Measurements from ENCODE around the gene LCA5. TPM values are rescaled to one million over a fixed set of nuclear protein-coding genes. Genes with fewer than 3 reads are reported as not detected.

Gene LCA5
- 3.7 and 6.5 TPM in 2 replicates for total RNA-seq

DNA sequence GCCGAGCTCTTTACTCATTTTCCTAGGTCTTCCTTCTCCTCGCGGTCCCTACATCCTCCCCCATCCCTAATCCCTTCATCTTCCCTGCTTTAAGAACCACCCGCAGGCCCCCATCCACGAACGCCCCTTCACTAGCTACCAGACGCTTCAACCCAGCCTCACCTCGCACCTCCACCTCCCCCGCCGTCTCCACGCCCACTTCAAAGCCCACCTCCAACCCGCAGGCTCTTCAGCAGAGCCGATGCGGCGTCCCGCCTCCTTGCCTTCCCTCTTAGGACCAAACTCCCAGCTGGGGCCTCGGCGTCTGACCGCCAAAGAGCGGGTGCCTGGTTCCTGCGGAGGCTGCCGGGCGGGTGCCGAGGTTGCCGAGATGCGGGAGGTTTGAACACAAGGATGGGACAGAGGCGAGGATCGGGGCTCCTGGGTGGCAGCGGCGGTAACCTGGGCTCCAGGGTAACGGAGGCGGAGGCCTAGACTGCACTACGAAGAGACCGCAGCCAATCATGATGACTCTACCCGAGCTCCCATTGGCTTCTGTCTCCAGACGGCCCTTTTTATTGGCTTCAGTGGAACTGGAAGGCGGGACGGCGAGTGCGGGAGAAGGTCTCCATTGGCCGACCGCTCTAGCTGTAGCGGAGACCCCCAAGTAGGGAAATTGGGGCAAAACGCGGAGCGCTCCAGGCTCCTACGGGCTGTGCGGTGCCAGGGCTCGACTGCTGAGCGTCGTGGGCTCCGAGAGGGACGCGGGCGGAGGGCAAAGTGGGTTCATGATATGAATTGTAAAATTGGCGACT lies at the start of gene LCA5:
LCA5 (minus strand) TSS at position 477 of the 794 bp plus-strand sequence. CDS start 18,536 bp downstream, outside the sequence.

Other genes starting within 250 kb of the LCA5 start
- 2.2 and 2.3 TPM in 2 replicates for gene SH3BGRL2, start 93.9 kb upstream of the LCA5 start, total RNA-seq

Data from aortic smooth muscle cell (primary cell).